Tibial artery (tissue), 4 donors: ENCODE data around the gene FBN3.

ENCODE experiments used
- DNase-seq, 2 donors: peaks; one replicate each; pipeline ENCODE4 v3.0.0-alpha.2; 2019
- H3K27ac ChIP-seq, 2 donors: fragments of 200-600 bp; sonication (generic) in 1 of 2; 1 replicate in 1 of 2; 2 replicates in 1 of 2; pipeline ENCODE4 v1.5.1; 2018 to 2019; ENCODE audit warnings: mild to moderate bottlenecking in 1 of 2
- H3K27me3 ChIP-seq, 2 donors: fragments of 200-600 bp; sonication (generic) in 1 of 2; one replicate each; pipeline versions ENCODE4 v1.5.1 to v1.6.0; 2016 to 2019
- H3K36me3 ChIP-seq, 3 donors: fragments of 200-600 bp; sonication (generic) in 2 of 3; one replicate each; pipeline ENCODE4 v1.5.1; 2016 to 2019; ENCODE audit warnings: mild to moderate bottlenecking in 2 of 3
- H3K4me1 ChIP-seq, 4 donors: fragments of 200-600 bp; sonication (generic) in 2 of 4; 1 replicate in 3 of 4; 2 replicates in 1 of 4; pipeline ENCODE4 v1.5.1; 2016 to 2019
- H3K4me3 ChIP-seq, 2 donors: fragments of 200-600 bp; sonication (generic) in 1 of 2; 1 replicate in 1 of 2; 2 replicates in 1 of 2; pipeline ENCODE4 v1.5.1; 2018 to 2019; ENCODE audit warnings: mild to moderate bottlenecking in 2 of 2
- H3K9me3 ChIP-seq, 3 donors: fragments of 200-600 bp; sonication (generic) in 1 of 3; one replicate each; pipeline ENCODE4 v1.5.1; 2016 to 2019
- intact Hi-C: fragments of 100-400 bp; cut with DNase I; formaldehyde crosslinking; loops from one replicate; pipeline ENCODE4 v1.15.0; 2023; ENCODE audit warnings: low total_unique reads
- TF ChIP-seq, protein P1 (sequence below), 2 experiments: fragments of 200-600 bp in 1 of 2; fragments of 450-650 bp in 1 of 2; IDR thresholded peaks; one replicate each; pipeline ENCODE4 v1.5.1; 2017 to 2019; ENCODE audit warnings: antibody characterized with exemption in 2 of 2, mild to moderate bottlenecking in 1 of 2, moderate library complexity in 1 of 2

Gene FBN3

GRCh38 chr19:8141726-8142512, 7.5 kb downstream of the FBN3 start:
- intact Hi-C loops = no loop called here
- peaks cover 0 to 48% of the 10 kb centered on the region in 2 donors for H3K27me3 ChIP-seq
- TF ChIP-seq, protein P1, sequence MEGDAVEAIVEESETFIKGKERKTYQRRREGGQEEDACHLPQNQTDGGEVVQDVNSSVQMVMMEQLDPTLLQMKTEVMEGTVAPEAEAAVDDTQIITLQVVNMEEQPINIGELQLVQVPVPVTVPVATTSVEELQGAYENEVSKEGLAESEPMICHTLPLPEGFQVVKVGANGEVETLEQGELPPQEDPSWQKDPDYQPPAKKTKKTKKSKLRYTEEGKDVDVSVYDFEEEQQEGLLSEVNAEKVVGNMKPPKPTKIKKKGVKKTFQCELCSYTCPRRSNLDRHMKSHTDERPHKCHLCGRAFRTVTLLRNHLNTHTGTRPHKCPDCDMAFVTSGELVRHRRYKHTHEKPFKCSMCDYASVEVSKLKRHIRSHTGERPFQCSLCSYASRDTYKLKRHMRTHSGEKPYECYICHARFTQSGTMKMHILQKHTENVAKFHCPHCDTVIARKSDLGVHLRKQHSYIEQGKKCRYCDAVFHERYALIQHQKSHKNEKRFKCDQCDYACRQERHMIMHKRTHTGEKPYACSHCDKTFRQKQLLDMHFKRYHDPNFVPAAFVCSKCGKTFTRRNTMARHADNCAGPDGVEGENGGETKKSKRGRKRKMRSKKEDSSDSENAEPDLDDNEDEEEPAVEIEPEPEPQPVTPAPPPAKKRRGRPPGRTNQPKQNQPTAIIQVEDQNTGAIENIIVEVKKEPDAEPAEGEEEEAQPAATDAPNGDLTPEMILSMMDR (IDR thresholded peaks at IDR 0.05) = no peak
- no peaks in the 10 kb centered on the region for H3K9me3 ChIP-seq
- H3K4me1 ChIP-seq = peaks cover 0 to 15% (median 5%) of the 10 kb centered on the region in 4 donors
- no peak for DNase-seq
- no peaks in the 10 kb centered on the region for H3K36me3 ChIP-seq
- no peak overlapping the region for H3K27ac ChIP-seq
- no peak overlapping the region for H3K4me3 ChIP-seq

DNA sequence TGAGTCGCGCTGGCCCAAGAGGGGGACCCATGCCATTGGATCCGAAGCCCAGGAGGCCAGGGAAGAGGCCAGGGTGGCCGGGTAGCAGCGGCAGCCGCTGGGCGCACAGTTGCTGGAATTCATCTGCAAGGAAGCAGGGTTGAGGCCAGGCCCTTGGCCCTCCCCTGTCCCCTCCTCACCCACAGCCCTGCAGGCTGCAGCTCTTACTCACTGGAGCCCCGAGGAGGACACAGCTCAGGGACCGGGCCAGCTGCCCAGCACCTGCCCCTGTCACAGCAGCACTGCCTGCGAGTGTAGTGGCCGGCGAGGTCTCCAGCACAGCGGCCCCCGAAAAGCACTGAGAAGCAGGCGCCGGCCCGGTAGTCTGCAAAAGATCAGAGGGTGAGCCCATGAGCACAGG, 11.2 kb downstream of the FBN3 start:
- Histone ChIP-seq H3K4me1 (peaks cover 0 to 14% (median 5%) of the 10 kb centered on the region in 4 donors), H3K4me3 (no peak overlapping the region), H3K27me3 (peaks cover 0 to 34% of the 10 kb centered on the region in 2 donors), H3K27ac (no peak overlapping the region), H3K9me3 (no peaks in the 10 kb centered on the region), H3K36me3 (no peaks in the 10 kb centered on the region)
- intact Hi-C loops = no loop called here
- DNase-seq = no peak
- TF ChIP-seq, protein P1 (IDR thresholded peaks at IDR 0.05) = no peak

GRCh38 chr19:8137425-8137824, 12.0 kb downstream of the FBN3 start:
- TF ChIP-seq, protein P1 (IDR thresholded peaks at IDR 0.05) = no peak
- peaks cover 0 to 10% (median 3%) of the 10 kb centered on the region in 4 donors for H3K4me1 ChIP-seq
- intact Hi-C loops = no loop called here
- no peaks in the 10 kb centered on the region for H3K36me3 ChIP-seq
- H3K4me3 ChIP-seq = no peak overlapping the region
- H3K27me3 ChIP-seq = peaks cover 0 to 28% of the 10 kb centered on the region in 2 donors
- no peaks in the 10 kb centered on the region for H3K9me3 ChIP-seq
- H3K27ac ChIP-seq = no peak overlapping the region
- DNase-seq = no peak

DNA sequence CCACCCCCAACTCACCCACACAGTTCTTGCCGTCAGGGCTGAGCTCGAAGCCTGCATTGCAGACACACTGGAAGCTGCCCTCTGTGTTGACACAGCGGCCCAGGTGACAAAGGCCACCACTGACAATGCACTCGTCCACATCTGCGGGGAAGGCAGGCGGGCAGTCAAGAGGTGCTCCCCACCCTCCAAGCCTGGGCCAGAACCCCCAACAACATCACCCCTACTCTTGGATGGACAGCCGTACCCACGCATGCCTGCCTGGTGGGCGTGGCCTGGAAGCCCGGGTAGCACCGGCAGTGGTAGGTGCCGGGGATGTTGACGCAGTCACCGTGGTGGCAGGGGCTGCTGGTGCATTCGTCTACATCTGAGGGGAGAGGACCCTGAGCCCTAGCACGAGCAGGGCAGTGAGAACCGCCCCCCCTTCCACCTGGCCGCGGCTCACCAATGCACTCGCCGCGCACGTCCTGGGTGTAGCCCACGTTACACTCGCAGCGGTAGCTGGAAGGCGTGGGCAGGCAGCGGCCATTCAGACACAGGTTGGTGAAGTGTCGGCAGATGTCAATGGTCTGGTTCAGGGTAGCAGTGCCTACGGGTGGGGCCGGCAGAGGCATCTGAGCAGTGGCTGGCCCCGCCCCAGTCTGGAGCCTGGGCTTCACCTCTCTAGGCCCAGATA, 13.3 kb downstream of the FBN3 start:
- TF ChIP-seq, protein P1 (IDR thresholded peaks at IDR 0.05) = no peak
- no peak for DNase-seq
- H3K27ac ChIP-seq = no peak overlapping the region
- H3K4me1 ChIP-seq = peaks cover 0 to 10% (median 3%) of the 10 kb centered on the region in 4 donors
- H3K36me3 ChIP-seq = no peaks in the 10 kb centered on the region
- no peaks in the 10 kb centered on the region for H3K9me3 ChIP-seq
- H3K27me3 ChIP-seq = peaks cover 0 to 22% of the 10 kb centered on the region in 2 donors
- H3K4me3 ChIP-seq = no peak overlapping the region
- intact Hi-C loops = no loop called here

- H3K4me1 ChIP-seq = no peaks in the 10 kb centered on the region
- DNase-seq = no peak
- H3K4me3 ChIP-seq = no peak overlapping the region
- H3K36me3 ChIP-seq = no peaks in the 10 kb centered on the region
- TF ChIP-seq, protein P1 (IDR thresholded peaks at IDR 0.05) = no peak
- H3K27me3 ChIP-seq = peaks cover 0 to 22% of the 10 kb centered on the region in 2 donors
- intact Hi-C loops = no loop called here
- H3K27ac ChIP-seq = no peak overlapping the region
- no peaks in the 10 kb centered on the region for H3K9me3 ChIP-seq
Measured at GRCh38 chr19:8132858-8133458, 16.4 kb downstream of the FBN3 start.
